Naive B cell (primary cell): Measurements from ENCODE around the gene INSIG1. TPM values are rescaled to one million over a fixed set of nuclear protein-coding genes. Genes with fewer than 3 reads are reported as not detected.

Experiments used
- ATAC-seq, 2 donors: fragments of 150-1000 bp; cut with Tn5 transposase; 2 replicates each; pipeline ENCODE4 v1.10.0; 2021; ENCODE audit warnings: low read depth in 2 of 2, mild to moderate bottlenecking in 2 of 2, moderate library complexity in 2 of 2
- DNase-seq: peaks from one replicate; pipeline ENCODE4 v3.0.0; 2022
- H3K27ac Mint-ChIP-seq, 6 donors: one replicate each; pipeline ENCODE4 v1.8.0; 2020 to 2022; ENCODE audit warnings: mild to moderate bottlenecking in 6 of 6, mixed read lengths in 6 of 6, moderate library complexity in 5 of 6, inconsistent platforms in 2 of 6
- H3K27me3 Mint-ChIP-seq, 3 donors: one replicate each; pipeline ENCODE4 v1.8.0; 2021 to 2022; ENCODE audit warnings: mixed read lengths in 3 of 3, mild to moderate bottlenecking in 1 of 3
- H3K36me3 Mint-ChIP-seq, 2 donors: one replicate each; pipeline ENCODE4 v1.8.0; 2020 to 2022; ENCODE audit warnings: mixed read lengths in 2 of 2, inconsistent platforms in 1 of 2, mild to moderate bottlenecking in 1 of 2
- H3K4me1 Mint-ChIP-seq, 3 donors: one replicate each; pipeline ENCODE4 v1.8.0; 2020 to 2022; ENCODE audit warnings: mixed read lengths in 3 of 3, inconsistent platforms in 1 of 3, mild to moderate bottlenecking in 1 of 3, moderate library complexity in 1 of 3
- H3K4me3 Mint-ChIP-seq, 8 donors: one replicate each; pipeline ENCODE4 v1.8.0; 2020 to 2022; ENCODE audit warnings: mild to moderate bottlenecking in 8 of 8, mixed read lengths in 8 of 8, moderate library complexity in 8 of 8, inconsistent platforms in 2 of 8
- H3K9me3 Mint-ChIP-seq, 7 donors: one replicate each; pipeline ENCODE4 v1.8.0; 2020 to 2022; ENCODE audit warnings: mixed read lengths in 7 of 7, mild to moderate bottlenecking in 5 of 7, inconsistent platforms in 2 of 7, moderate library complexity in 1 of 7
- polyA plus RNA-seq, 6 donors: library from polyadenylated mRNA; unstranded; fragments of 300-500 nt; fragmentation: Illumina TruSeq; gene quantifications; one replicate each; pipeline ENCODE4 v1.2.3, GENCODE V29; 2021; ENCODE audit warnings: low read depth in 6 of 6

Gene INSIG1
- polyA plus RNA-seq, 6 donors from 2014 or later: 55.4 to 85.8 (median 73.4) TPM

GRCh38 chr7:155338632-155339320 lies 41.1 kb downstream of the INSIG1 start:
- DNase-seq: no peak

GRCh38 chr7:155339474-155339873 lies 41.8 kb downstream of the INSIG1 start:
- DNase-seq: no peak
- Mint-ChIP-seq H3K27ac (no peak overlapping the region), H3K9me3 (no peaks in the 10 kb centered on the region), H3K36me3 (no peaks in the 10 kb centered on the region), H3K4me1 (peaks cover 0 to 9% (median 7%) of the 10 kb centered on the region in 3 donors), H3K4me3 (no peak overlapping the region), H3K27me3 (peaks cover 5 to 17% (median 14%) of the 10 kb centered on the region in 3 donors)
- no peak for ATAC-seq

More at GRCh38 chr7:155338632-155339320, 41.1 kb downstream of the INSIG1 start:
- peak overlapping the region in 3 of 8 donors; percentile 5 to 17 (median 9) for H3K4me3 Mint-ChIP-seq
- H3K27me3 Mint-ChIP-seq: peaks cover 5 to 17% (median 14%) of the 10 kb centered on the region in 3 donors
- no peaks in the 10 kb centered on the region for H3K9me3 Mint-ChIP-seq
- no peaks in the 10 kb centered on the region for H3K36me3 Mint-ChIP-seq
- H3K27ac Mint-ChIP-seq: no peak overlapping the region
- H3K4me1 Mint-ChIP-seq: peaks cover 0 to 9% (median 7%) of the 10 kb centered on the region in 3 donors
- ATAC-seq: peak; percentile 35 to 44

GRCh38 chr7:155340071-155340531 lies 42.4 kb downstream of the INSIG1 start:
- DNase-seq: no peak
- no peak overlapping the region for H3K4me3 Mint-ChIP-seq
- no peak for ATAC-seq

GRCh38 chr7:155340721-155341120 lies 43.0 kb downstream of the INSIG1 start:
- Mint-ChIP-seq H3K27me3 (peaks cover 8 to 17% (median 14%) of the 10 kb centered on the region in 3 donors), H3K27ac (peak overlapping the region in 2 of 6 donors; percentile 53 to 64), H3K4me3 (peak overlapping the region in 2 of 8 donors; percentile 22 to 30), H3K9me3 (no peaks in the 10 kb centered on the region), H3K4me1 (peaks cover 7 to 15% (median 11%) of the 10 kb centered on the region in 3 donors), H3K36me3 (no peaks in the 10 kb centered on the region)
- DNase-seq (no peak), ATAC-seq (no peak)

More at GRCh38 chr7:155340071-155340531, 42.4 kb downstream of the INSIG1 start:
- Mint-ChIP-seq H3K4me1 (peaks cover 3 to 10% (median 9%) of the 10 kb centered on the region in 3 donors), H3K27ac (no peak overlapping the region), H3K36me3 (no peaks in the 10 kb centered on the region), H3K27me3 (peaks cover 7 to 17% (median 14%) of the 10 kb centered on the region in 3 donors), H3K9me3 (no peaks in the 10 kb centered on the region)

GRCh38 chr7:155341463-155341983 lies 43.8 kb downstream of the INSIG1 start:
- no peaks in the 10 kb centered on the region for H3K36me3 Mint-ChIP-seq
- H3K9me3 Mint-ChIP-seq: no peaks in the 10 kb centered on the region
- peaks cover 7 to 16% (median 11%) of the 10 kb centered on the region in 3 donors for H3K4me1 Mint-ChIP-seq
- peak overlapping the region in 2 of 6 donors; percentile 11 to 71 for H3K27ac Mint-ChIP-seq
- H3K27me3 Mint-ChIP-seq: peaks cover 8 to 17% (median 14%) of the 10 kb centered on the region in 3 donors
- ATAC-seq: no peak
- DNase-seq: no peak
- no peak overlapping the region for H3K4me3 Mint-ChIP-seq

GRCh38 chr7:155342313-155342712 lies 44.6 kb downstream of the INSIG1 start:
- Mint-ChIP-seq H3K9me3 (no peaks in the 10 kb centered on the region), H3K4me3 (no peak overlapping the region), H3K4me1 (peaks cover 7 to 16% (median 11%) of the 10 kb centered on the region in 3 donors), H3K36me3 (no peaks in the 10 kb centered on the region), H3K27me3 (peaks cover 8 to 17% (median 14%) of the 10 kb centered on the region in 3 donors), H3K27ac (peak overlapping the region in 1 of 6 donors; percentile 11)
- ATAC-seq (no peak), DNase-seq (no peak)

- Mint-ChIP-seq H3K4me3 (peak overlapping the region in 1 of 8 donors; percentile 54), H3K4me1 (peaks cover 7 to 16% (median 7%) of the 10 kb centered on the region in 3 donors), H3K27ac (peak overlapping the region in 1 of 6 donors; percentile 24), H3K36me3 (no peaks in the 10 kb centered on the region), H3K9me3 (no peaks in the 10 kb centered on the region), H3K27me3 (peaks cover 7 to 9% (median 8%) of the 10 kb centered on the region in 3 donors)
- no peak for DNase-seq
- no peak for ATAC-seq
Measured at GRCh38 chr7:155343150-155343549, 45.5 kb downstream of the INSIG1 start.

- H3K27ac Mint-ChIP-seq: no peak overlapping the region
- no peak for ATAC-seq
- no peaks in the 10 kb centered on the region for H3K9me3 Mint-ChIP-seq
- DNase-seq: no peak
- no peaks in the 10 kb centered on the region for H3K36me3 Mint-ChIP-seq
- H3K4me1 Mint-ChIP-seq: peaks cover 6 to 16% (median 7%) of the 10 kb centered on the region in 3 donors
- H3K27me3 Mint-ChIP-seq: peaks cover 7 to 8% (median 8%) of the 10 kb centered on the region in 3 donors
- H3K4me3 Mint-ChIP-seq: peak overlapping the region in 5 of 8 donors; percentile 29 to 61 (median 49)
Measured at GRCh38 chr7:155343661-155344121, 46.0 kb downstream of the INSIG1 start.

GRCh38 chr7:155344270-155344617 lies 46.6 kb downstream of the INSIG1 start:
- Mint-ChIP-seq H3K27ac (no peak overlapping the region), H3K36me3 (no peaks in the 10 kb centered on the region), H3K4me1 (peaks cover 3 to 12% (median 7%) of the 10 kb centered on the region in 3 donors), H3K4me3 (peak overlapping the region in 5 of 8 donors; percentile 29 to 61 (median 49)), H3K27me3 (peaks cover 7 to 8% (median 8%) of the 10 kb centered on the region in 3 donors), H3K9me3 (no peaks in the 10 kb centered on the region)
- ATAC-seq (peak in 1 of 2 donors; percentile 14), DNase-seq (no peak)

GRCh38 chr7:155344618-155345433 lies 47.1 kb downstream of the INSIG1 start:
- DNase-seq: peak; percentile 82
- Mint-ChIP-seq H3K27me3 (peaks cover 7 to 8% (median 8%) of the 10 kb centered on the region in 3 donors), H3K4me1 (peaks cover 3 to 12% (median 7%) of the 10 kb centered on the region in 3 donors), H3K27ac (peak overlapping the region in 2 of 6 donors; percentile 57 to 80), H3K9me3 (no peaks in the 10 kb centered on the region), H3K4me3 (peak overlapping the region in 6 of 8 donors; percentile 59 to 89 (median 72)), H3K36me3 (no peaks in the 10 kb centered on the region)
- ATAC-seq: peak; percentile 96

- peaks cover 5 to 8% (median 5%) of the 10 kb centered on the region in 3 donors for H3K27me3 Mint-ChIP-seq
- H3K9me3 Mint-ChIP-seq: no peaks in the 10 kb centered on the region
- no peak for ATAC-seq
- peaks cover 3 to 12% (median 7%) of the 10 kb centered on the region in 3 donors for H3K4me1 Mint-ChIP-seq
- H3K36me3 Mint-ChIP-seq: no peaks in the 10 kb centered on the region
- DNase-seq: no peak
- H3K4me3 Mint-ChIP-seq: peak overlapping the region in 5 of 8 donors; percentile 59 to 88 (median 69)
- peak overlapping the region in 2 of 6 donors; percentile 1 to 7 for H3K27ac Mint-ChIP-seq
Measured at GRCh38 chr7:155345490-155345889, 47.8 kb downstream of the INSIG1 start.

GRCh38 chr7:155346285-155346684 lies 48.6 kb downstream of the INSIG1 start:
- Mint-ChIP-seq H3K27me3 (peaks cover 6 to 9% (median 8%) of the 10 kb centered on the region in 3 donors), H3K4me1 (peaks cover 3 to 12% (median 7%) of the 10 kb centered on the region in 3 donors), H3K9me3 (no peaks in the 10 kb centered on the region), H3K4me3 (no peak overlapping the region), H3K27ac (no peak overlapping the region), H3K36me3 (no peaks in the 10 kb centered on the region)
- ATAC-seq (no peak), DNase-seq (no peak)

- Mint-ChIP-seq H3K9me3 (no peaks in the 10 kb centered on the region), H3K27me3 (peaks cover 6 to 20% (median 9%) of the 10 kb centered on the region in 3 donors), H3K27ac (no peak overlapping the region), H3K4me3 (no peak overlapping the region), H3K4me1 (peaks cover 3 to 9% (median 7%) of the 10 kb centered on the region in 3 donors), H3K36me3 (no peaks in the 10 kb centered on the region)
- DNase-seq: no peak
- ATAC-seq: no peak
Measured at GRCh38 chr7:155348806-155349205, 51.1 kb downstream of the INSIG1 start.
